Vagina (tissue), 2 donors: ENCODE results near the gene ZNF358. TPM values are rescaled to one million over a fixed set of nuclear protein-coding genes. Genes with fewer than 3 reads are reported as not detected.

Experiments used
- DNase-seq, 2 donors: peaks; one replicate each; pipeline ENCODE4 v3.0.0-alpha.2; 2017; ENCODE audit errors: extremely low spot score in 2 of 2
- H3K27ac ChIP-seq: fragments of 200-600 bp; sonication (generic); one replicate; pipeline ENCODE4 v1.5.1; 2019
- H3K27me3 ChIP-seq: fragments of 200-600 bp; sonication (generic); one replicate; pipeline ENCODE4 v1.5.1; 2019
- H3K36me3 ChIP-seq, 2 donors: fragments of 200-600 bp; sonication (generic); one replicate each; pipeline ENCODE4 v1.5.1; 2017 to 2019
- H3K4me1 ChIP-seq: fragments of 200-600 bp; sonication (generic); one replicate; pipeline ENCODE4 v1.5.1; 2019
- H3K4me3 ChIP-seq, 2 donors: fragments of 200-600 bp; sonication (generic); 1 replicate in 1 of 2; 2 replicates in 1 of 2; pipeline ENCODE4 v1.5.1; 2016 to 2019
- H3K9me3 ChIP-seq: fragments of 200-600 bp; sonication (generic); one replicate; pipeline ENCODE4 v1.5.1; 2019
- CTCF ChIP-seq, 3 experiments: fragments of 450-650 bp in 2 of 3; fragments of 200-600 bp in 1 of 3; sonication (generic) in 1 of 3; IDR thresholded peaks; one replicate each; pipeline ENCODE4 v1.5.1; 2017 to 2019; ENCODE audit warnings: antibody characterized with exemption in 3 of 3, mild to moderate bottlenecking in 2 of 3, moderate library complexity in 2 of 3
- POLR2A ChIP-seq, 2 donors: fragments of 450-650 bp; IDR thresholded peaks; one replicate each; pipeline ENCODE4 v1.6.1; 2017; ENCODE audit warnings: antibody characterized with exemption in 2 of 2, mild to moderate bottlenecking in 2 of 2, moderate library complexity in 2 of 2
- POLR2AphosphoS5 ChIP-seq, 2 donors: sonication (generic); formaldehyde crosslinking; IDR thresholded peaks; one replicate each; pipeline ENCODE4 v1.9.0; 2017; ENCODE audit warnings: antibody characterized with exemption in 2 of 2, mild to moderate bottlenecking in 2 of 2, low read depth in 1 of 2; ENCODE audit not compliant: insufficient read depth in 1 of 2
- intact Hi-C: fragments of 100-400 bp; cut with DNase I; formaldehyde crosslinking; loops from one replicate; pipeline ENCODE4 v1.15.1; 2023
- total RNA-seq: library from RNA; depleted of rRNA; stranded (reverse); fragments of >200 nt; gene quantifications from one replicate; pipeline ENCODE4 v1.2.3, GENCODE V29; 2016

ZNF358 gene
- total RNA-seq, 1 donor from 2014 or later, result 87.4 TPM

DNA sequence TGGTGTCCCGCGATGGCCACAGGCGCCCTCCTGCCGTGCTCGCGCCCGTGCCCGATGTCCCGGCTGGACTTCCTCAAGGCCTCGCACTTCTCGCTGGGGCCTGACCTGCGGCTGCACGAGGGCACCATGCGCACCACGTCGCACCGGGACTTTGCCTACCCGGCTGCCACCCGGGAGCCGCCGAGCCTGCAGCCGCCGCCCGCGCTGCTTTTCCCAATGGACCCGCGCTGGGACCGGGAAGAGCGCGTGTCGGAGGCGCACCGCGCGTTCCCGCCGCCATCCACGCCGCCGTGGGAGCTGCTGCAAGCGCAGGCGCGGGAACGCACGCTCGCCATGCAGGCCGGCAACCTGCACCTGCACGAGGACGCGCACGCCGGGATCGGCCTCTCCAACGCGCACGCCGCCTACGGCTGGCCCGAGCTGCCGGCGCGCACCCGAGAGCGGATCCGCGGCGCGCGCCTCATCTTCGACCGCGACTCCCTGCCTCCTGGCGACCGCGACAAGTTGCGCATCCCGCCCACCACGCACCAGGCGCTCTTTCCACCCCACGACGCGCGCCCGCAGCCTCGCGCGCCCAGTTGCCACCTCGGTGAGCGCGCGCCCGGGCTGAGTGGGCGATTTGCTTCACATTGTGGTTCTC is 15.0 kb upstream of the ZNF358 start:
- intact Hi-C loops, result no loop called here
- Histone ChIP-seq H3K36me3 (no peaks in the 10 kb centered on the region), H3K4me1 (peaks cover 20% of the 10 kb centered on the region), H3K27ac (no peak overlapping the region), H3K4me3 (peak overlapping the region; percentile 32 to 49), H3K27me3 (no peaks in the 10 kb centered on the region), H3K9me3 (no peaks in the 10 kb centered on the region)
- DNase-seq, result no peak
- no peak for TF ChIP-seq CTCF (IDR thresholded peaks at IDR 0.05)
- no peak for TF ChIP-seq POLR2A (IDR thresholded peaks at IDR 0.05)
- TF ChIP-seq POLR2AphosphoS5 (IDR thresholded peaks at IDR 0.05; ENCODE audit: insufficient read depth in 1 of 2, low read depth in 1 of 2), result no peak

GRCh38 chr19:7502552-7502951 is 13.4 kb upstream of the ZNF358 start:
- Histone ChIP-seq H3K27me3 (no peaks in the 10 kb centered on the region), H3K27ac (no peak overlapping the region), H3K36me3 (no peaks in the 10 kb centered on the region), H3K4me1 (peaks cover 26% of the 10 kb centered on the region), H3K9me3 (no peaks in the 10 kb centered on the region), H3K4me3 (no peak overlapping the region)
- TF ChIP-seq POLR2A (IDR thresholded peaks at IDR 0.05) (no peak), CTCF (IDR thresholded peaks at IDR 0.05) (no peak), POLR2AphosphoS5 (IDR thresholded peaks at IDR 0.05; ENCODE audit: insufficient read depth in 1 of 2, low read depth in 1 of 2) (no peak)
- intact Hi-C loops, result no loop called here
- no peak for DNase-seq

- peaks cover 26% of the 10 kb centered on the region for H3K4me1 ChIP-seq
- H3K27me3 ChIP-seq, result no peaks in the 10 kb centered on the region
- no peaks in the 10 kb centered on the region for H3K36me3 ChIP-seq
- no peak overlapping the region for H3K27ac ChIP-seq
- TF ChIP-seq CTCF (IDR thresholded peaks at IDR 0.05), result no peak
- no peak for TF ChIP-seq POLR2AphosphoS5 (IDR thresholded peaks at IDR 0.05; ENCODE audit: insufficient read depth in 1 of 2, low read depth in 1 of 2)
- TF ChIP-seq POLR2A (IDR thresholded peaks at IDR 0.05), result no peak
- intact Hi-C loops, result no loop called here
- no peaks in the 10 kb centered on the region for H3K9me3 ChIP-seq
- no peak overlapping the region for H3K4me3 ChIP-seq
- no peak for DNase-seq
These were observed 11.2 kb upstream of the ZNF358 start for GRCh38 chr19:7504684-7505083.

DNA sequence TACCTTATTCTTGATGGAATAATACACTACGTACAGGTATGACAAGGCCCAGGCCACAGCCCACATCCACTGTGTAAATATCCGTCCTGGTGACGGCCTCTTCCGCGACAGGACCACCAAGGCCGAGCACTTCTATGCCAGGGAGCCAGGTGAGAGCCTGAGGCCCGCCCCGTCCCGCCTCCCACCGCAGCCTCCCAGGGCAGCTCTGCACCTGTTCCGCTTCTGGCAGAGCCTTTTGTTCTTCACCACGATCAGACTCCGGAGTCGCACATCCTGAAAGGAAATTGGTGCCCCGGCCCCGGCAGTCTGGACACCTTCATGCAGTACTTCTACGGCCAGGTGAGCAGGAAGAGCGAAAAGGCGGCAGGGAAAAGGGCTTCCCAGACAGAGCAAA is 10.6 kb upstream of the ZNF358 start:
- Histone ChIP-seq H3K4me3 (no peak overlapping the region), H3K9me3 (no peaks in the 10 kb centered on the region), H3K4me1 (peaks cover 26% of the 10 kb centered on the region), H3K27me3 (no peaks in the 10 kb centered on the region), H3K27ac (no peak overlapping the region), H3K36me3 (no peaks in the 10 kb centered on the region)
- TF ChIP-seq POLR2A (IDR thresholded peaks at IDR 0.05) (no peak), POLR2AphosphoS5 (IDR thresholded peaks at IDR 0.05; ENCODE audit: insufficient read depth in 1 of 2, low read depth in 1 of 2) (no peak), CTCF (IDR thresholded peaks at IDR 0.05) (no peak)
- DNase-seq, result no peak
- intact Hi-C loops, result no loop called here

DNA sequence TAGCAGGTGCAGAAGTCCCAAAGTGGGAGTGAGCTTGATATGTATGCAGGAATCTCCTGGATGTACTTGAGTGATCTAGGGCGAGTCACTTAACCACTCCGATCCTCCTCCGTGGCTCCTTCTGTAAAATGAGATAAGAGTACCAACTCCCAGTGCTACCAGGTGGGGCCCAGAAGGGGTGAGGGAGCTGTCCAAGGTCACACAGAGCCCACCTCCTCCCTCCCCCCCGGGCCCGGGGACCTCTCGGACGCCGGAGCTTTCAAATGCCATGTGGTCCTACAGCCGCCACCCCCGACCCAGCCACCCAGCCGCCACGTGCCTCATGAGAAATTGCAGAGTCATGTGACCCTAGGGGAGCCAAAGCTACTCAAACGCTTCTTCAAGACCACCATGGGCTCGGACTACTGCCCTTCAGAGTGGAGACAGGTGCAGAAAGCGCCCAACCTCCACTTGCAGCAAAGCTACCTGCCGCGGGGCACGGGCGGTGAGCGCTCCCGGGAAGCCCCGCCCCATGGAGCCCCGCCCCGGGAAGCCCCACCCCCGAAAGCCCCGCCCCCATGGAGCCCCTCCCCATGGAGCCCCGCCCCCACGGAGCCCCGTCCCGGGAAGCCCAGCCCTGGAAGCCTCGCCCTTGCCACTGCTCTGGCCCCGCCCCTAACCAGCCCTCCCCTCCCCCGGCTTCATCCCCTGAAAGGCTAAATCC is 10.1 kb upstream of the ZNF358 start:
- Histone ChIP-seq H3K36me3 (no peaks in the 10 kb centered on the region), H3K27me3 (no peaks in the 10 kb centered on the region), H3K27ac (no peak overlapping the region), H3K4me1 (peaks cover 22% of the 10 kb centered on the region), H3K4me3 (no peak overlapping the region), H3K9me3 (no peaks in the 10 kb centered on the region)
- intact Hi-C loops, result no loop called here
- no peak for DNase-seq
- no peak for TF ChIP-seq POLR2A (IDR thresholded peaks at IDR 0.05)
- TF ChIP-seq CTCF (IDR thresholded peaks at IDR 0.05), result no peak
- TF ChIP-seq POLR2AphosphoS5 (IDR thresholded peaks at IDR 0.05; ENCODE audit: insufficient read depth in 1 of 2, low read depth in 1 of 2), result no peak
